ENCODE measurements around the gene GNB5.

DNA sequence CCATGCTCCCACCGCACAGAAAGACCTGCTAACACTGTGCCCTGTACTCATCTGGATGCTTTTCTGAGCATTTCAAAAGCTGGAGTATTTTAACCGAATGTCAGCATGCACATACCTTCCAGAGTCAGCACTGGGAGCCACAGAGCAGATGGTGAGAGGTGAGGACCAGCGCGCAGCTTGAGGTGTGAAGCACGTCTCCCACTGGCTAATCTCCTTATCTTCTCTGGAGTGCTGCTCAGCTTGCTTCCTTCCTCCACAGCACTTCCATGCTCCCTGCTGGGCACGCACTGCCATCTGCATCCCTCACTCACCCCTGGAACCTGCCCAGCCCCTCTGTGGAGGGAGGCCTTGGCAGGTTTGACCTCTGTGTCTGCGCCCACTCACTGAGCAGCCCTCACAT, at the start of gene GNB5:
- TF ChIP-seq, protein P1, sequence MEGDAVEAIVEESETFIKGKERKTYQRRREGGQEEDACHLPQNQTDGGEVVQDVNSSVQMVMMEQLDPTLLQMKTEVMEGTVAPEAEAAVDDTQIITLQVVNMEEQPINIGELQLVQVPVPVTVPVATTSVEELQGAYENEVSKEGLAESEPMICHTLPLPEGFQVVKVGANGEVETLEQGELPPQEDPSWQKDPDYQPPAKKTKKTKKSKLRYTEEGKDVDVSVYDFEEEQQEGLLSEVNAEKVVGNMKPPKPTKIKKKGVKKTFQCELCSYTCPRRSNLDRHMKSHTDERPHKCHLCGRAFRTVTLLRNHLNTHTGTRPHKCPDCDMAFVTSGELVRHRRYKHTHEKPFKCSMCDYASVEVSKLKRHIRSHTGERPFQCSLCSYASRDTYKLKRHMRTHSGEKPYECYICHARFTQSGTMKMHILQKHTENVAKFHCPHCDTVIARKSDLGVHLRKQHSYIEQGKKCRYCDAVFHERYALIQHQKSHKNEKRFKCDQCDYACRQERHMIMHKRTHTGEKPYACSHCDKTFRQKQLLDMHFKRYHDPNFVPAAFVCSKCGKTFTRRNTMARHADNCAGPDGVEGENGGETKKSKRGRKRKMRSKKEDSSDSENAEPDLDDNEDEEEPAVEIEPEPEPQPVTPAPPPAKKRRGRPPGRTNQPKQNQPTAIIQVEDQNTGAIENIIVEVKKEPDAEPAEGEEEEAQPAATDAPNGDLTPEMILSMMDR (IDR thresholded peaks at IDR 0.05; ENCODE audit: low read depth, low read length, poor library complexity, severe bottlenecking) = no peak
- no peak for TF ChIP-seq EZH2phosphoT487 (IDR thresholded peaks at IDR 0.05; ENCODE audit: borderline replicate concordance, low read length)
